ENCODE data around the gene TMEM52B. TPM values are rescaled to one million over a fixed set of nuclear protein-coding genes. Genes with fewer than 3 reads are reported as not detected.
A peak's percentile ranks its signal among the peaks of the same experiment; 100 is the strongest.

Gene TMEM52B
- total RNA-seq, 1 experiment from 2014 or later, result not detected

GRCh38 chr12:10211101-10211939 is 32.5 kb downstream of the TMEM52B start:
- Histone ChIP-seq H3K36me3 (ENCODE audit: insufficient read depth, low read length, poor library complexity, severe bottlenecking) (peaks cover 5% of the 10 kb centered on the region), H3K27me3 (replicated peaks; ENCODE audit: insufficient read depth, low read depth, low read length, poor library complexity) (no peaks in the 10 kb centered on the region), H3K4me3 (ENCODE audit: low read depth, low read length, poor library complexity, severe bottlenecking) (no peak overlapping the region), H3K27ac (ENCODE audit: low read depth, low read length, poor library complexity, severe bottlenecking) (peak overlapping the region; percentile 94), H3K9me3 (ENCODE audit: low read depth, low read length, poor library complexity, severe bottlenecking) (no peaks in the 10 kb centered on the region), H3K4me1 (ENCODE audit: insufficient read depth, low read length, poor library complexity, severe bottlenecking) (peaks cover 7% of the 10 kb centered on the region)
- intact Hi-C loops (cut with micrococcal nuclease; ENCODE audit: unreplicated experiment), result no loop called here
- no TSS peak for BruUV-seq (replicated peaks)
- no peak for TF ChIP-seq EZH2 (IDR thresholded peaks at IDR 0.05; ENCODE audit: borderline replicate concordance, low read depth, low read length, poor library complexity, severe bottlenecking)
- TF ChIP-seq, protein P1, sequence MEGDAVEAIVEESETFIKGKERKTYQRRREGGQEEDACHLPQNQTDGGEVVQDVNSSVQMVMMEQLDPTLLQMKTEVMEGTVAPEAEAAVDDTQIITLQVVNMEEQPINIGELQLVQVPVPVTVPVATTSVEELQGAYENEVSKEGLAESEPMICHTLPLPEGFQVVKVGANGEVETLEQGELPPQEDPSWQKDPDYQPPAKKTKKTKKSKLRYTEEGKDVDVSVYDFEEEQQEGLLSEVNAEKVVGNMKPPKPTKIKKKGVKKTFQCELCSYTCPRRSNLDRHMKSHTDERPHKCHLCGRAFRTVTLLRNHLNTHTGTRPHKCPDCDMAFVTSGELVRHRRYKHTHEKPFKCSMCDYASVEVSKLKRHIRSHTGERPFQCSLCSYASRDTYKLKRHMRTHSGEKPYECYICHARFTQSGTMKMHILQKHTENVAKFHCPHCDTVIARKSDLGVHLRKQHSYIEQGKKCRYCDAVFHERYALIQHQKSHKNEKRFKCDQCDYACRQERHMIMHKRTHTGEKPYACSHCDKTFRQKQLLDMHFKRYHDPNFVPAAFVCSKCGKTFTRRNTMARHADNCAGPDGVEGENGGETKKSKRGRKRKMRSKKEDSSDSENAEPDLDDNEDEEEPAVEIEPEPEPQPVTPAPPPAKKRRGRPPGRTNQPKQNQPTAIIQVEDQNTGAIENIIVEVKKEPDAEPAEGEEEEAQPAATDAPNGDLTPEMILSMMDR (conservative IDR thresholded peaks at IDR 0.05; ENCODE audit: low read depth, low read length), result no peak
- ChIA-PET CTCF (interaction anchor here (0.5 kb wide), 1 partner anchor 519 kb away, joined by 3 read pairs; no protein-coding TSS in a partner anchor), POLR2A (ENCODE audit: low non-redundant PET) (no interaction called here)
- DNase-seq (ENCODE audit: low spot score), result no peak

GRCh38 chr12:10211940-10212738 is 33.3 kb downstream of the TMEM52B start:
- ChIA-PET POLR2A (ENCODE audit: low non-redundant PET) (no interaction called here), CTCF (interaction anchor here (0.7 kb wide), 1 partner anchor 361 kb away, joined by 9 read pairs; no protein-coding TSS in a partner anchor)
- peak; percentile 92 for DNase-seq (ENCODE audit: low spot score)
- no peak for TF ChIP-seq EZH2 (IDR thresholded peaks at IDR 0.05; ENCODE audit: borderline replicate concordance, low read depth, low read length, poor library complexity, severe bottlenecking)
- TF ChIP-seq, protein P1 (conservative IDR thresholded peaks at IDR 0.05; ENCODE audit: low read depth, low read length), result no peak
- TSS peak; percentile 77 for BruUV-seq (replicated peaks)
- Histone ChIP-seq H3K4me1 (ENCODE audit: insufficient read depth, low read length, poor library complexity, severe bottlenecking) (peaks cover 7% of the 10 kb centered on the region), H3K36me3 (ENCODE audit: insufficient read depth, low read length, poor library complexity, severe bottlenecking) (peaks cover 5% of the 10 kb centered on the region), H3K4me3 (ENCODE audit: low read depth, low read length, poor library complexity, severe bottlenecking) (peak overlapping the region; percentile 93), H3K9me3 (ENCODE audit: low read depth, low read length, poor library complexity, severe bottlenecking) (no peaks in the 10 kb centered on the region), H3K27me3 (replicated peaks; ENCODE audit: insufficient read depth, low read depth, low read length, poor library complexity) (no peaks in the 10 kb centered on the region), H3K27ac (ENCODE audit: low read depth, low read length, poor library complexity, severe bottlenecking) (peak overlapping the region; percentile 94)
- intact Hi-C loops (cut with micrococcal nuclease; ENCODE audit: unreplicated experiment), result no loop called here

DNA sequence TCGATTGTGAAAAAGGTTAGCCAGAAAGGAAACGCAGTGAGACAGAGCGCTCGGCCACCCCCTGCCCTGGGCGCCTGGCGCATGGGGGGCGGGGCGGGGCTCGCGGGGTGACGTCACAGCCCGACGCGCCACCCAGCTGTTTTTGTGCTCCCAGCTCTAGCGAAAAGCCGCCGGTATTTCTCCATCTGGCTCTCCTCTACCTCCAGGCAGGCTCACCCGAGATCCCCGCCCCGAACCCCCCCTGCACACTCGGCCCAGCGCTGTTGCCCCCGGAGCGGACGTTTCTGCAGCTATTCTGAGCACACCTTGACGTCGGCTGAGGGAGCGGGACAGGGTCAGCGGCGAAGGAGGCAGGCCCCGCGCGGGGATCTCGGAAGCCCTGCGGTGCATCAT is 33.9 kb downstream of the TMEM52B start, which contains the start of gene GABARAPL1:
Gene GABARAPL1 (plus strand): TSS at position 139 of the 393 bp plus-strand sequence. CDS start 253 bp downstream, at position 392.
- intact Hi-C loops (cut with micrococcal nuclease; ENCODE audit: unreplicated experiment), result no loop called here
- no TSS peak for BruUV-seq (replicated peaks)

More for the DNA sequence above, 33.9 kb downstream of the TMEM52B start, which contains the start of gene GABARAPL1:
- no peaks in the 10 kb centered on the region for H3K27me3 ChIP-seq (replicated peaks; ENCODE audit: insufficient read depth, low read depth, low read length, poor library complexity)
- peak within 1 kb of the TSS; percentile 93 for H3K4me3 ChIP-seq (ENCODE audit: low read depth, low read length, poor library complexity, severe bottlenecking)
- ChIA-PET POLR2A (ENCODE audit: low non-redundant PET) (no interaction called here), CTCF (interaction anchor here (0.7 kb wide), 1 partner anchor 361 kb away, joined by 9 read pairs; no protein-coding TSS in a partner anchor)
- H3K36me3 ChIP-seq (ENCODE audit: insufficient read depth, low read length, poor library complexity, severe bottlenecking), result peaks cover 5% of the 10 kb centered on the region
- DNase-seq (ENCODE audit: low spot score), result peak; percentile 84
- H3K27ac ChIP-seq (ENCODE audit: low read depth, low read length, poor library complexity, severe bottlenecking), result peak within 1 kb of the TSS; percentile 94
- TF ChIP-seq, protein P1 (conservative IDR thresholded peaks at IDR 0.05; ENCODE audit: low read depth, low read length), result no peak
- no peak for TF ChIP-seq EZH2 (IDR thresholded peaks at IDR 0.05; ENCODE audit: borderline replicate concordance, low read depth, low read length, poor library complexity, severe bottlenecking)
- peaks cover 7% of the 10 kb centered on the region for H3K4me1 ChIP-seq (ENCODE audit: insufficient read depth, low read length, poor library complexity, severe bottlenecking)
- no peaks in the 10 kb centered on the region for H3K9me3 ChIP-seq (ENCODE audit: low read depth, low read length, poor library complexity, severe bottlenecking)

All from A673 (cell line).